ENCODE measurements around the gene POU3F3.

DNA sequence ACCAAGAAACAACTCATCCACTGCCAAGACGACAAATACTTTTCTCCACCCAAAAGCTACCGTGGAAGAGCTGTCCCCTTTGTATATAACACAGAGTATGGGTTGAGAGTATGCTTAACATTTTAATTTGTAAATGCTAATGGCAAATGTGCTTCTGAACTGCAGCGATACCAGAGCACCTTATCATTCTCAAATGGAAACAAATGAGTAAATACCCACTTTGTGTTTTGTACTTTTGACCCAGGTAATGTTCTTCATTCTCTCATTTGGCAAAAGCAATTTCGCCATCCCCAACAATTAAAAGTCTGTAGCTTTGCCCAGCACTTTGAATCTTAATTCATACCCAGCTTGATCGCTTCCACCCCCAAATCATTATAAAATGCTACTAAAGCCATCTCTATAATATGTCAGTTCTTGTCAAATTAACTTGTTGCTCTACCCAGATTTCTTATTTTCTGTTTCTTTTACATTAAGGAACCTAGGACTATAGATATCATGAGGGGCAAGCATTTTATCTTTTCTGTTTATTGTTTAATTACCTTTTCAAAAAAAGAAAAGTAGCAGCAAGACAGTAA lies 6.2 kb upstream of the POU3F3 start:
- TF ChIP-seq CTCF (IDR thresholded peaks at IDR 0.05) (no peak), POLR2AphosphoS5 (IDR thresholded peaks at IDR 0.05; ENCODE audit: low read depth, low read length) (no peak)

All from Panc1 (cell line).